Embryonic facial prominence (tissue), 1 donor: ENCODE data around the gene RBM38.

Source experiments
- DNase-seq: peaks from one replicate; pipeline ENCODE4 v3.0.0-alpha.2; 2016; ENCODE audit errors: extremely low spot score

Gene RBM38

GRCh38 chr20:57451431-57451794 is 60.2 kb downstream of the RBM38 start:
- DNase-seq, result no peak

- DNase-seq, result no peak
Measured at GRCh38 chr20:57451795-57452661, 60.8 kb downstream of the RBM38 start.

- no peak for DNase-seq
Measured at GRCh38 chr20:57455386-57455785, 64.2 kb downstream of the RBM38 start.

- DNase-seq, result no peak
Measured at GRCh38 chr20:57456116-57456515, 64.9 kb downstream of the RBM38 start.

GRCh38 chr20:57457243-57458095 is 66.3 kb downstream of the RBM38 start:
- DNase-seq, result no peak

- no peak for DNase-seq
Measured at GRCh38 chr20:57458400-57459160, 67.4 kb downstream of the RBM38 start.
